ENCODE measurements around the gene ADAMTS7.

ADAMTS7 gene

GRCh38 chr15:78717956-78718656, 93.2 kb downstream of the ADAMTS7 start:
- Histone ChIP-seq H3K4me2 (ENCODE audit: insufficient read depth, low read length, poor library complexity, severe bottlenecking) (no peak overlapping the region), H2BK5ac (ENCODE audit: low read length) (no peak overlapping the region), H3K79me1 (ENCODE audit: low read depth, low read length) (no peaks in the 10 kb centered on the region), H3K14ac (ENCODE audit: low read length) (no peak overlapping the region), H2BK15ac (ENCODE audit: low read length) (no peak overlapping the region), H3K4ac (ENCODE audit: low read length) (no peak overlapping the region), H3K4me1 (ENCODE audit: control insufficient read depth in 2 of 2, insufficient read depth in 1 of 2, low read depth in 1 of 2, low read length in 2 of 2) (no peaks in the 10 kb centered on the region), H4K8ac (ENCODE audit: low read depth, low read length) (no peak overlapping the region), H3K18ac (ENCODE audit: low read length) (no peak overlapping the region), H3K4me3 (ENCODE audit: low read length in 2 of 2) (no peak overlapping the region), H3K27me3 (ENCODE audit: control insufficient read depth in 3 of 3, insufficient read depth in 3 of 3, low read depth in 1 of 3, low read length in 3 of 3) (no peaks in the 10 kb centered on the region), H3K23ac (ENCODE audit: low read depth, low read length, poor library complexity) (no peak overlapping the region), H2AFZ (ENCODE audit: low read length) (no peak overlapping the region), H3K9me3 (replicated peaks in 1 of 2; ENCODE audit: control insufficient read depth in 2 of 2, insufficient read depth in 1 of 2, low read depth in 1 of 2, low read length in 2 of 2) (no peaks in the 10 kb centered on the region), H3K27ac (replicated peaks; ENCODE audit: low read length) (no peak overlapping the region), H4K91ac (ENCODE audit: low read depth, low read length, poor library complexity) (no peak overlapping the region), H3K9ac (ENCODE audit: low read depth, low read length, poor library complexity) (no peak overlapping the region), H3K36me3 (replicated peaks in 1 of 2; ENCODE audit: control insufficient read depth in 2 of 2, insufficient read depth in 2 of 2, low read length in 2 of 2) (no peaks in the 10 kb centered on the region), H2AK5ac (ENCODE audit: low read depth, low read length) (no peak overlapping the region), H2BK120ac (ENCODE audit: low read depth, low read length) (no peak overlapping the region), H2BK12ac (ENCODE audit: low read length) (no peak overlapping the region)
- no peak for DNase-seq (ENCODE audit: low spot score)
- no CpG with 5 or more reads among the region's 2 CpGs for WGBS, 2 donors (ENCODE audit: extremely low coverage in 2 of 2, insufficient read length in 2 of 2, insufficient replicate concordance in 1 of 2)

- Histone ChIP-seq H3K27me3 (ENCODE audit: control insufficient read depth in 3 of 3, insufficient read depth in 3 of 3, low read depth in 1 of 3, low read length in 3 of 3) (no peaks in the 10 kb centered on the region), H4K91ac (ENCODE audit: low read depth, low read length, poor library complexity) (no peak overlapping the region), H2AK5ac (ENCODE audit: low read depth, low read length) (no peak overlapping the region), H2BK120ac (ENCODE audit: low read depth, low read length) (no peak overlapping the region), H2BK12ac (ENCODE audit: low read length) (no peak overlapping the region), H2BK5ac (ENCODE audit: low read length) (no peak overlapping the region), H3K9ac (ENCODE audit: low read depth, low read length, poor library complexity) (no peak overlapping the region), H3K9me3 (replicated peaks in 1 of 2; ENCODE audit: control insufficient read depth in 2 of 2, insufficient read depth in 1 of 2, low read depth in 1 of 2, low read length in 2 of 2) (no peaks in the 10 kb centered on the region), H4K8ac (ENCODE audit: low read depth, low read length) (no peak overlapping the region), H3K27ac (replicated peaks; ENCODE audit: low read length) (no peak overlapping the region), H3K4ac (ENCODE audit: low read length) (no peak overlapping the region), H3K4me1 (ENCODE audit: control insufficient read depth in 2 of 2, insufficient read depth in 1 of 2, low read depth in 1 of 2, low read length in 2 of 2) (no peaks in the 10 kb centered on the region), H3K79me1 (ENCODE audit: low read depth, low read length) (no peaks in the 10 kb centered on the region), H3K14ac (ENCODE audit: low read length) (no peak overlapping the region), H3K36me3 (replicated peaks in 1 of 2; ENCODE audit: control insufficient read depth in 2 of 2, insufficient read depth in 2 of 2, low read length in 2 of 2) (no peaks in the 10 kb centered on the region), H3K23ac (ENCODE audit: low read depth, low read length, poor library complexity) (no peak overlapping the region), H3K4me3 (ENCODE audit: low read length in 2 of 2) (no peak overlapping the region), H2AFZ (ENCODE audit: low read length) (no peak overlapping the region), H2BK15ac (ENCODE audit: low read length) (no peak overlapping the region), H3K4me2 (ENCODE audit: insufficient read depth, low read length, poor library complexity, severe bottlenecking) (no peak overlapping the region), H3K18ac (ENCODE audit: low read length) (no peak overlapping the region)
- no peak for DNase-seq (ENCODE audit: low spot score)
- WGBS, 2 donors (ENCODE audit: extremely low coverage in 2 of 2, insufficient read length in 2 of 2, insufficient replicate concordance in 1 of 2) = no CpG with 5 or more reads among the region's 2 CpGs
Observed at GRCh38 chr15:78716651-78717050, 94.6 kb downstream of the ADAMTS7 start.

- no peak overlapping the region for H2BK5ac ChIP-seq (ENCODE audit: low read length)
- H2BK12ac ChIP-seq (ENCODE audit: low read length) = no peak overlapping the region
- no peak overlapping the region for H2AK5ac ChIP-seq (ENCODE audit: low read depth, low read length)
- H2AFZ ChIP-seq (ENCODE audit: low read length) = no peak overlapping the region
- WGBS, 2 donors (ENCODE audit: extremely low coverage in 2 of 2, insufficient read length in 2 of 2, insufficient replicate concordance in 1 of 2) = no CpG with 5 or more reads among the region's 2 CpGs
- no peak for DNase-seq (ENCODE audit: low spot score)
- H3K9me3 ChIP-seq (replicated peaks in 1 of 2; ENCODE audit: control insufficient read depth in 2 of 2, insufficient read depth in 1 of 2, low read depth in 1 of 2, low read length in 2 of 2) = no peaks in the 10 kb centered on the region
- no peak overlapping the region for H3K4me2 ChIP-seq (ENCODE audit: insufficient read depth, low read length, poor library complexity, severe bottlenecking)
- no peak overlapping the region for H3K9ac ChIP-seq (ENCODE audit: low read depth, low read length, poor library complexity)
- H3K14ac ChIP-seq (ENCODE audit: low read length) = no peak overlapping the region
- no peak overlapping the region for H3K23ac ChIP-seq (ENCODE audit: low read depth, low read length, poor library complexity)
- H4K8ac ChIP-seq (ENCODE audit: low read depth, low read length) = no peak overlapping the region
- no peak overlapping the region for H2BK120ac ChIP-seq (ENCODE audit: low read depth, low read length)
- H3K36me3 ChIP-seq (replicated peaks in 1 of 2; ENCODE audit: control insufficient read depth in 2 of 2, insufficient read depth in 2 of 2, low read length in 2 of 2) = no peaks in the 10 kb centered on the region
- H3K79me1 ChIP-seq (ENCODE audit: low read depth, low read length) = no peaks in the 10 kb centered on the region
- H3K27ac ChIP-seq (replicated peaks; ENCODE audit: low read length) = no peak overlapping the region
- no peak overlapping the region for H3K4me3 ChIP-seq (ENCODE audit: low read length in 2 of 2)
- H2BK15ac ChIP-seq (ENCODE audit: low read length) = no peak overlapping the region
- no peaks in the 10 kb centered on the region for H3K4me1 ChIP-seq (ENCODE audit: control insufficient read depth in 2 of 2, insufficient read depth in 1 of 2, low read depth in 1 of 2, low read length in 2 of 2)
- no peak overlapping the region for H4K91ac ChIP-seq (ENCODE audit: low read depth, low read length, poor library complexity)
- H3K27me3 ChIP-seq (ENCODE audit: control insufficient read depth in 3 of 3, insufficient read depth in 3 of 3, low read depth in 1 of 3, low read length in 3 of 3) = no peaks in the 10 kb centered on the region
- H3K4ac ChIP-seq (ENCODE audit: low read length) = no peak overlapping the region
- no peak overlapping the region for H3K18ac ChIP-seq (ENCODE audit: low read length)
Observed at GRCh38 chr15:78715930-78716329, 95.3 kb downstream of the ADAMTS7 start.

GRCh38 chr15:78715434-78715833, 95.8 kb downstream of the ADAMTS7 start:
- no peak for DNase-seq (ENCODE audit: low spot score)
- Histone ChIP-seq H2AFZ (ENCODE audit: low read length) (no peak overlapping the region), H3K4me1 (ENCODE audit: control insufficient read depth in 2 of 2, insufficient read depth in 1 of 2, low read depth in 1 of 2, low read length in 2 of 2) (no peaks in the 10 kb centered on the region), H2BK15ac (ENCODE audit: low read length) (no peak overlapping the region), H2BK5ac (ENCODE audit: low read length) (no peak overlapping the region), H3K27ac (replicated peaks; ENCODE audit: low read length) (no peak overlapping the region), H2AK5ac (ENCODE audit: low read depth, low read length) (no peak overlapping the region), H3K4ac (ENCODE audit: low read length) (no peak overlapping the region), H4K8ac (ENCODE audit: low read depth, low read length) (no peak overlapping the region), H3K14ac (ENCODE audit: low read length) (no peak overlapping the region), H3K4me2 (ENCODE audit: insufficient read depth, low read length, poor library complexity, severe bottlenecking) (no peak overlapping the region), H3K27me3 (ENCODE audit: control insufficient read depth in 3 of 3, insufficient read depth in 3 of 3, low read depth in 1 of 3, low read length in 3 of 3) (no peaks in the 10 kb centered on the region), H3K4me3 (ENCODE audit: low read length in 2 of 2) (no peak overlapping the region), H3K36me3 (replicated peaks in 1 of 2; ENCODE audit: control insufficient read depth in 2 of 2, insufficient read depth in 2 of 2, low read length in 2 of 2) (no peaks in the 10 kb centered on the region), H4K91ac (ENCODE audit: low read depth, low read length, poor library complexity) (no peak overlapping the region), H3K9me3 (replicated peaks in 1 of 2; ENCODE audit: control insufficient read depth in 2 of 2, insufficient read depth in 1 of 2, low read depth in 1 of 2, low read length in 2 of 2) (no peaks in the 10 kb centered on the region), H3K23ac (ENCODE audit: low read depth, low read length, poor library complexity) (no peak overlapping the region), H2BK120ac (ENCODE audit: low read depth, low read length) (no peak overlapping the region), H3K79me1 (ENCODE audit: low read depth, low read length) (no peaks in the 10 kb centered on the region), H2BK12ac (ENCODE audit: low read length) (no peak overlapping the region), H3K18ac (ENCODE audit: low read length) (no peak overlapping the region), H3K9ac (ENCODE audit: low read depth, low read length, poor library complexity) (no peak overlapping the region)
- no CpG with 5 or more reads among the region's 5 CpGs for WGBS, 2 donors (ENCODE audit: extremely low coverage in 2 of 2, insufficient read length in 2 of 2, insufficient replicate concordance in 1 of 2)
